Measurements from ENCODE around the gene EPB41L5.

DNA sequence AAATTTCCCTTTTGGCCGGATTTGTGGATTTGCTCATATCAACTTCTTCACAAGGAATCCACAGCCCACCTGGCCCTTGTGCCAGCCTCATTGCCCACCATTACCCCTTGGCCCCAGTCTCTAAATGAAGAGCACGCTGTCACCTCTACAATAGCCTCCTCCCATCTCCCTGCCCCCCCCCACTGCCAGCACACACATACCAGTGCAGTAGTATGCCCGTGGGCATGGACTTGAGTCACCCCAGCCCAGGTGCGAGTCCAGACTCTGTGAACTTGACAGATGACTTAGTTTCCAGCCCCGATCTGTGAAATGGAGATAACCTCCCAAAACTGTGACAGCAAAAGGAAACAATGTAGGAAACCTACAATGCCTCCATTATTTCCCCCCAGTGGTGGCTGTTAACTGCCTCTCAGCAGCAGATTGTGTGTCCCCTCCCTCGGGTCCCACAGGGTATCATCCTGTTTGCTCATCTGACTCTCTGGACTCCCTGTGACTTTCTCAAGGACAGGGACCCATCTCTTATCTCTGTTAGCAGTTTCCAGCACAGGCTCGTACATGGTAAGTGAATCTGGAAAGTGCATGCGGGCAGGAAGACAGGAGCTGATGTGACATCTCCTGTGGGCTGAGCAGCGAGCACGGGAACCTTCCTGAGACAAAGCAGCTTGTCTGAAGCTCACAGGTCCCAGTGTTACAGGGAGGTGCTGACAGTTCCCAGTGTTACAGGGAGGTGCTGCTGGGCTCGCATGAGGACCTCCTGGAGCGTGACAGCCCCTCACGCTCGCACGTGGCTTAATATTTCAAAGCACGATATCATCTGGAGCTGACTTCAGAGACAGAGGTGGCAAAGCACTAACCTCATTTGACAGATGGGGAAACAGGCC is 214.5 kb downstream of the EPB41L5 start:
- TF ChIP-seq, protein P1, sequence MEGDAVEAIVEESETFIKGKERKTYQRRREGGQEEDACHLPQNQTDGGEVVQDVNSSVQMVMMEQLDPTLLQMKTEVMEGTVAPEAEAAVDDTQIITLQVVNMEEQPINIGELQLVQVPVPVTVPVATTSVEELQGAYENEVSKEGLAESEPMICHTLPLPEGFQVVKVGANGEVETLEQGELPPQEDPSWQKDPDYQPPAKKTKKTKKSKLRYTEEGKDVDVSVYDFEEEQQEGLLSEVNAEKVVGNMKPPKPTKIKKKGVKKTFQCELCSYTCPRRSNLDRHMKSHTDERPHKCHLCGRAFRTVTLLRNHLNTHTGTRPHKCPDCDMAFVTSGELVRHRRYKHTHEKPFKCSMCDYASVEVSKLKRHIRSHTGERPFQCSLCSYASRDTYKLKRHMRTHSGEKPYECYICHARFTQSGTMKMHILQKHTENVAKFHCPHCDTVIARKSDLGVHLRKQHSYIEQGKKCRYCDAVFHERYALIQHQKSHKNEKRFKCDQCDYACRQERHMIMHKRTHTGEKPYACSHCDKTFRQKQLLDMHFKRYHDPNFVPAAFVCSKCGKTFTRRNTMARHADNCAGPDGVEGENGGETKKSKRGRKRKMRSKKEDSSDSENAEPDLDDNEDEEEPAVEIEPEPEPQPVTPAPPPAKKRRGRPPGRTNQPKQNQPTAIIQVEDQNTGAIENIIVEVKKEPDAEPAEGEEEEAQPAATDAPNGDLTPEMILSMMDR (IDR thresholded peaks at IDR 0.05; ENCODE audit: insufficient read depth, low read depth, low read length), result no peak
- no peak for TF ChIP-seq EZH2 (IDR thresholded peaks at IDR 0.05; ENCODE audit: insufficient read depth, low read length)
